Effector CD8-positive, alpha-beta T cell (primary cell): ENCODE results near the gene DLX2.
A peak's percentile ranks its signal among the peaks of the same experiment; 100 is the strongest.

Experiments used
- DNase-seq: peaks from one replicate; lab custom pipeline; 2025; lab: John Stamatoyannopoulos, UW

DLX2 gene

GRCh38 chr2:172094294-172095145 is 8.2 kb downstream of the DLX2 start:
- no peak for DNase-seq

GRCh38 chr2:172093416-172094293 is 9.0 kb downstream of the DLX2 start:
- no peak for DNase-seq

GRCh38 chr2:172092716-172093415 is 9.8 kb downstream of the DLX2 start:
- no peak for DNase-seq

GRCh38 chr2:172091761-172092566 is 10.7 kb downstream of the DLX2 start:
- no peak for DNase-seq

GRCh38 chr2:172091000-172091641 is 11.6 kb downstream of the DLX2 start:
- no peak for DNase-seq

GRCh38 chr2:172090044-172090961 is 12.4 kb downstream of the DLX2 start:
- no peak for DNase-seq

GRCh38 chr2:172089633-172090032 is 13.1 kb downstream of the DLX2 start:
- no peak for DNase-seq

GRCh38 chr2:172089005-172089504 is 13.6 kb downstream of the DLX2 start:
- DNase-seq, result no peak

GRCh38 chr2:172088245-172089004 is 14.3 kb downstream of the DLX2 start:
- no peak for DNase-seq

- no peak for DNase-seq
Observed at GRCh38 chr2:172087780-172088244, 14.9 kb downstream of the DLX2 start.

- no peak for DNase-seq
Observed at GRCh38 chr2:172087207-172087779, 15.4 kb downstream of the DLX2 start.

- peak; percentile 43 for DNase-seq
Observed at GRCh38 chr2:172086241-172087206, 16.2 kb downstream of the DLX2 start.

- no peak for DNase-seq
Observed at GRCh38 chr2:172085460-172086159, 17.1 kb downstream of the DLX2 start, which contains the start of gene DLX1. TSS of gene DLX1 (plus strand) at chr2:172085507. CDS start at chr2:172085678, 171 bp downstream.

GRCh38 chr2:172084645-172085459 is 17.8 kb downstream of the DLX2 start:
- no peak for DNase-seq

GRCh38 chr2:172084395-172084644 is 18.4 kb downstream of the DLX2 start:
- no peak for DNase-seq
